ENCODE results near the gene BOD1L1. TPM values are rescaled to one million over a fixed set of nuclear protein-coding genes. Genes with fewer than 3 reads are reported as not detected.
A peak's percentile ranks its signal among the peaks of the same experiment; 100 is the strongest.

The BOD1L1 gene
- total RNA-seq, 1 donor from 2014 or later = 40.1 TPM

DNA sequence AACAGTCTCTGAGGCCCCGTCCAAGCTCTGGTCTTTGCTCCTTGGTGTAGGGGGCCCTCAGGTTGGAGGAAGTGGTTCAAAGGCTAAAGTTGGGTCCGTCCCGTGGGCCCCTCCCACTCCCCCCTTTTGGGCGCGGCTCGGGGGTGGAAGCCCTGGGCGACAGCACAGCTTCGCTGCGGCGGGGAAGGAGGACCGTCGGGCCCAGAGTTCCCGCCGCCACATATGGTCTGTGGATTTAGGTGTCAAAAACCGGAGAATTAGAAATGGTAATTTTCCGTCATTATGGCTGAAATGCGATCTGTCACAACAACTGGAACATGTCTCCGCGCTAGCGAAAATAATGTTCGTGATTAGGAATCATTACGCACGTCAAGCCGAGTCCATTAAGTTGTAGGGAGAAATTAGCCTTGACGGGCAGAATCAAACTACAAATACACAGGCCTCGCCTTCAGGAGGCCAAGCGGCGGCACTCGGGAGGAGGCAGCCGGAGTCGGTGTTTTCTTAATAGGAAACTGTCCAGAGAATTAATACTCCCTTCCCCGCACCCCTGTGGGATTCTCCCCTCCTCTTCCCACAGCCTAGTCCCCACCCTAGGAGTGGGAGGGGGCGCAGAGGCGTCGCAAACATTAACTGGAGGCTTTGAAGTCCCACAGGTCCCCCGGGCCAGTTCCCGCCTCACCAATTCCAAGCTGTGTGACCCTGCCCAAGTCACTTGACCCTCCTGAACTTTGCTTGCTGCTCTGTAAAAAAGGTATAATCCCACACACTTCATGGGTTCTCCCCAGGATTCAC is 98.2 kb downstream of the BOD1L1 start:
- intact Hi-C loops (cut with micrococcal nuclease) = loop anchor here (2.0 kb wide), 1 partner anchor 15 kb away; the partner anchor contains the start of gene NKX3-2
- H3K4me1 Mint-ChIP-seq (ENCODE audit: low read depth) = peaks cover 3% of the 10 kb centered on the region
- peaks cover 85% of the 10 kb centered on the region for H3K27me3 Mint-ChIP-seq (ENCODE audit: insufficient read depth)
- H3K36me3 Mint-ChIP-seq (ENCODE audit: low read depth) = no peaks in the 10 kb centered on the region
- H3K4me3 Mint-ChIP-seq = no peak overlapping the region
- H3K27ac Mint-ChIP-seq = no peak overlapping the region
- H3K9me3 Mint-ChIP-seq = no peaks in the 10 kb centered on the region
- no peak for DNase-seq (ENCODE audit: low spot score)

DNA sequence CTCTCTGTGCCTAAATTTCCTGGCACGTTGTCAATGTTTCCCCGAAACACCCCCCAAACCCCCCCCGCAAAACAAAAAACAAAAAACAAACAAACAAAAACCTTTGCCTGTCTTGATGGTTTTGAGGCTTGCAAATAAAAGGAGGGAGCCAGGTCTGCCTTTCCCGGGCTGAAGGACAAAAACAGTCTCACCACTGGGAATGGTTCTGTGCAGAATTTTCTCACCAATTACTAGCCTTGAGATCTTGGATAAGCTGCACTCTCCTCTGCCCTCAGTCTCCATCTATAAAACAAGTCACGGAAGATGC is 98.8 kb downstream of the BOD1L1 start:
- H3K4me3 Mint-ChIP-seq = no peak overlapping the region
- no peaks in the 10 kb centered on the region for H3K9me3 Mint-ChIP-seq
- H3K36me3 Mint-ChIP-seq (ENCODE audit: low read depth) = no peaks in the 10 kb centered on the region
- DNase-seq (ENCODE audit: low spot score) = no peak
- H3K27ac Mint-ChIP-seq = no peak overlapping the region
- peaks cover 3% of the 10 kb centered on the region for H3K4me1 Mint-ChIP-seq (ENCODE audit: low read depth)
- intact Hi-C loops (cut with micrococcal nuclease) = loop anchor here (2.0 kb wide), 1 partner anchor 16 kb away; the partner anchor contains the start of gene NKX3-2
- H3K27me3 Mint-ChIP-seq (ENCODE audit: insufficient read depth) = peaks cover 84% of the 10 kb centered on the region

DNA sequence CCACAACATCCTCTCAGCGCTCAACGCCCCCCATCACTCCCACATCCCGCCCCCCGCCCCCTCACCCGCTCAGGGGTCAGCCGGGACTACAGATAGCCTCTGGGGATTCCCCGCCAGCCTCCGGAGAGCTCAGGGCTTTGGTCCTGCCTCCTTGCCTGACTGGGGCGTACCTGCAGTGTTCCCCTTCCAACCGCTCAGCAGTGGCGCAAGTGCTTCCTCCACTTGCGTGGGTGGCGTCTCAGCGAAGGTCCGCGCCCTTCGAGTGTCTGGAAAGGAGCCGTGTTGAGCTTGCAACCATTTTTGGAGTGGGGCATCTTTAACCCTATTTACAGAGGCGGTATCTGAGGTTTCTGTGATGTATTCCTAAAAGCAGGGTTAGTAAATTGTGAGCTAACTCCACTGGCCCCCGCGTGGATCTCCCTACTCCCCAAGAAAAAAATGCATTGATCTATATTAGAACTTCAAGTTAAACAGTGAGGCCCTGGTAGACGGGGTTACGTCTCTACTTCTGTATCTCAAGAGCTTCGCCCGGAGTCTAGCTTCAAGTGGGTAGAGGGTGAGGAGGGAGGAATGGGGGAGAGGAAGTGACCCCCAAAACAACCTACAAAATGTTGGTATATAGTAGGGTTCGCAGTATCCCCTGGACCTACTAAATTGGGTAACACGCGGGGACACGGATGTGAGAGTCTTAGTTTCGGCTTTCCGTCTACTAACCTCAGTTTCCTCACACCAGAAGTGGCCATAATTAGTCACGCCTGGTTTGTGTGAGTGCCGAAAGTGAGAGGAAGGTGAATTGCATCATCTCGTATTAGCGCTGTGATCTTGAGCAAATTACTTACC is 99.3 kb downstream of the BOD1L1 start:
- Mint-ChIP-seq H3K36me3 (ENCODE audit: low read depth) (no peaks in the 10 kb centered on the region), H3K4me1 (ENCODE audit: low read depth) (peaks cover 3% of the 10 kb centered on the region), H3K9me3 (no peaks in the 10 kb centered on the region), H3K4me3 (no peak overlapping the region), H3K27ac (no peak overlapping the region), H3K27me3 (ENCODE audit: insufficient read depth) (peaks cover 84% of the 10 kb centered on the region)
- no peak for DNase-seq (ENCODE audit: low spot score)
- intact Hi-C loops (cut with micrococcal nuclease) = loop anchor here (2.0 kb wide), 1 partner anchor 17 kb away; the partner anchor contains the start of gene NKX3-2

DNA sequence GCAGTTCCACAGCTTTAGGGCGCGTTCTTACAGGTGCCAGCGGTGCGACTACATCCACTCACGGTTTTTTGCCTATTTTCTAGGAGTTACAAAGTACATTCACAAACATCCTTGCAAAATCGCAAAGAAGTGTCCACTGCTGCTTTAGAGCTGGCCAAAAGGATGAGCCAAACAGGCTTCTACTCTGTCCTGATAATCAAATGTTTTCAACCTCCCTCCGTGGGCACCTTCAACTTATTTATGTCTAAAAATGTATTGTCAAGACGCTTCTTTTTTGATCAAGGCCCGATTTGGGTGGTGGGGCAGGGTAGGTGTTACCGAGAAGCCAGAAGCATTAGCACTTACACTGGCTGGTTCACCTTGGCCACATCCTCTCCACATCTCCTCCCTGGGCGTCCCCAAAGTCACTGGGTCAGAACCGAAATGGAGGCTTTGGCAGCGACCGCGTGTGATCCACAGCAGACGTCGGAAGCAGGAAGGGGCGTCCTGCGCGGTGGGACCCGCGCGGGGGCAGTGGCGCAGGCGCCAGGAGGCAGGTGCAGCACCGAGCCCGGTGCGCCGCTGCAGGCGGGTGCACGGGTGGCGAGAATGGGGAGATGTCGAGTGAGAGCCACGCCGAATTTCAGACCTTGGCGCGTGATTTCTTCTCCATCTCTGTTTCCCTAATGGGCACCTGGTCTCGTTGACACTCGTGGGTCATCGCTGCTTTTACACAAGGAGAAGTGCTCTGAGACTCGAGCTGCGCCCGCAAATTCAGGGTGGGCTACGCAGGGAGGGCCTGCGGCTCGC is 100.1 kb downstream of the BOD1L1 start:
- Mint-ChIP-seq H3K36me3 (ENCODE audit: low read depth) (no peaks in the 10 kb centered on the region), H3K4me3 (no peak overlapping the region), H3K27me3 (ENCODE audit: insufficient read depth) (peaks cover 84% of the 10 kb centered on the region), H3K9me3 (no peaks in the 10 kb centered on the region), H3K4me1 (ENCODE audit: low read depth) (peaks cover 3% of the 10 kb centered on the region), H3K27ac (peak overlapping the region; percentile 52)
- intact Hi-C loops (cut with micrococcal nuclease) = no loop called here
- DNase-seq (ENCODE audit: low spot score) = no peak

DNA sequence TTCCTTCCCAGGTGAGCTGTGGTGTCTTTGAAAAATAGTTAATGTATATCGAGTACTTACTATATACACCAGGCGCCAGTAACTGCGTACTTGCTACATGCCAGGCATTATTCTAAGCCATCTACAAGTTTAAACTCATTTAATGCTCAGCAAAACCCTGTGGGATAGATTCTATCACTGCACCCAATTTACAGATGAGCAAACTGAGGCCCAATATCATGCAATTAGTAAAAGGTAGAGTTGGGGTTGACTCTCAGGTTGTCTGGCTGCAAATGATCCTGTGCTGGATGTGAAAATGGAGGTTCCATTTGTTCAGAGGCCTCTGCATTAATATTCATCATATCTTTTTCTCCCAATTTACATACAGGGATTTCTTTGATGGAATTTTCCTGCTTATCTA is 100.9 kb downstream of the BOD1L1 start:
- H3K27me3 Mint-ChIP-seq (ENCODE audit: insufficient read depth) = peaks cover 86% of the 10 kb centered on the region
- H3K9me3 Mint-ChIP-seq = no peaks in the 10 kb centered on the region
- H3K4me1 Mint-ChIP-seq (ENCODE audit: low read depth) = peaks cover 3% of the 10 kb centered on the region
- H3K36me3 Mint-ChIP-seq (ENCODE audit: low read depth) = no peaks in the 10 kb centered on the region
- intact Hi-C loops (cut with micrococcal nuclease) = no loop called here
- no peak overlapping the region for H3K27ac Mint-ChIP-seq
- H3K4me3 Mint-ChIP-seq = no peak overlapping the region
- DNase-seq (ENCODE audit: low spot score) = no peak

DNA sequence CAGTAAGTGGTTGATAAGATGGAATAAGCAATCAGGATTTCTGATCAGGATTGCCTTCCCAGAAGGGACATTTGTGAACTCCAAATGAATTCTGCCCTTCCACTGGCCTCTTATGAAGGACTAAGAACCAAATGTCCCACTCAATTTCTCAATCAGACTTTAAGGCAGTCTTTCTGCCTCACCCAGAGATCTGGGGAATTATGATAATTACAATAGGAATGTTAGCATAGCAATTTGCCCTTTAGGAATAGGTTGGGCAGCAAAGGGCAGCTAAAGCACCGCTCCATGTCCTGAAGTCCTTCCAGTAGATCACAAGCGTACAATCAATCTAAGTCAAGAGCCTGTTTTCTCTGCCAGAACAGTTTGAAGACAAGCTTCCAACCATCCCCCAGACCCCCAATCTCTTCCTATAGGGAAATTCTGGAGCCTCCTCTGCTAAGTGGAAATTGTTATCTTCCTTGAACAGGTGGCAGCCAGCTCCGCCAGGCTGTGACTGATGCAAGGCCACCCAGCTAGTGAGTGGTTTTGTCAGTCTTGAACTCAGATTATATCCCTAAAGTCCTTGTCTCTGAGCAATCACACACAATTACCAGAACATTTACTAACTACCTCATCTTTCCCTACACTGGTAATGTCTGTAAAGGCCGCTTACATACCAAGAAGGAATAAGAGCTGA is 101.8 kb downstream of the BOD1L1 start:
- Mint-ChIP-seq H3K27me3 (ENCODE audit: insufficient read depth) (peaks cover 84% of the 10 kb centered on the region), H3K4me1 (ENCODE audit: low read depth) (peaks cover 3% of the 10 kb centered on the region)

DNA sequence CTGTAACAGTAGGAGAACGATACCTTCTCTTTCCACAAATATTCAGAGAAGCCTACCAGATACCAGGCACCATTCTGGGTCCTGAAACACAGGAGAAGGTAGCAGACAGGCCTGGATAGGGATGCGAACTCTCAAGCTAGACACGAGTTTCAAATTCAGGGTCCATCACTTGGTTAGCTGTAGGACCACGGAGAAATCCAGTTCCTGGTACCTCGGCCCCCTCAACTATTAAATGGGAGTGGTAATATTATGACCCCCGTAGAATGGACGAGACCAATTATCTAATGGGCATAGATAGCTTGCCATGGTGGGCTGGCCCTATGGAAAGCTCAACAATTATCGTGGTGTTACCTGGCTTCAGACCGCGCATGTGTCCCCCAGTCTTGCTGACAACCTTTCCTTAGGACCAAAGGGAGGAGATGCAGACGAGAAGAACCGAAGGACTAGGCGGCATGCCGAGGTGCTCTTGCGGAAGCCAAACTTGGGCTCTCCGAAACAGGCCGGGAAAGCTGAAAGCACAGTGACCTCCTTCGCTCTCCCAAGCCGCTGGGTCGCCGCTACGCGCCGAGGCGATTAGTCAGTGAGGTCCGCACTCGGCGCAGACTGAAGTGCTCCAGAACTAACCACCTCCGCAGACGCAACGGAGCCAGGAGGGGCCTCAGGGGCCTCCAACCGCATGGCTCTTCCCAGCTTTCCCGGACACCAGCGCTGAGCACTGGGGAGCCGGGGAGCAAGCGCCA is 102.9 kb downstream of the BOD1L1 start:
- no peak overlapping the region for H3K27ac Mint-ChIP-seq
- no peaks in the 10 kb centered on the region for H3K9me3 Mint-ChIP-seq
- H3K4me3 Mint-ChIP-seq = no peak overlapping the region
- no peaks in the 10 kb centered on the region for H3K36me3 Mint-ChIP-seq (ENCODE audit: low read depth)
- intact Hi-C loops (cut with micrococcal nuclease) = no loop called here
- H3K4me1 Mint-ChIP-seq (ENCODE audit: low read depth) = peaks cover 3% of the 10 kb centered on the region
- no peak for DNase-seq (ENCODE audit: low spot score)
- peaks cover 80% of the 10 kb centered on the region for H3K27me3 Mint-ChIP-seq (ENCODE audit: insufficient read depth)

More for the DNA sequence above, 101.8 kb downstream of the BOD1L1 start:
- intact Hi-C loops (cut with micrococcal nuclease) = no loop called here
- DNase-seq (ENCODE audit: low spot score) = no peak
- Mint-ChIP-seq H3K9me3 (no peaks in the 10 kb centered on the region), H3K27ac (no peak overlapping the region), H3K4me3 (no peak overlapping the region), H3K36me3 (ENCODE audit: low read depth) (no peaks in the 10 kb centered on the region)

DNA sequence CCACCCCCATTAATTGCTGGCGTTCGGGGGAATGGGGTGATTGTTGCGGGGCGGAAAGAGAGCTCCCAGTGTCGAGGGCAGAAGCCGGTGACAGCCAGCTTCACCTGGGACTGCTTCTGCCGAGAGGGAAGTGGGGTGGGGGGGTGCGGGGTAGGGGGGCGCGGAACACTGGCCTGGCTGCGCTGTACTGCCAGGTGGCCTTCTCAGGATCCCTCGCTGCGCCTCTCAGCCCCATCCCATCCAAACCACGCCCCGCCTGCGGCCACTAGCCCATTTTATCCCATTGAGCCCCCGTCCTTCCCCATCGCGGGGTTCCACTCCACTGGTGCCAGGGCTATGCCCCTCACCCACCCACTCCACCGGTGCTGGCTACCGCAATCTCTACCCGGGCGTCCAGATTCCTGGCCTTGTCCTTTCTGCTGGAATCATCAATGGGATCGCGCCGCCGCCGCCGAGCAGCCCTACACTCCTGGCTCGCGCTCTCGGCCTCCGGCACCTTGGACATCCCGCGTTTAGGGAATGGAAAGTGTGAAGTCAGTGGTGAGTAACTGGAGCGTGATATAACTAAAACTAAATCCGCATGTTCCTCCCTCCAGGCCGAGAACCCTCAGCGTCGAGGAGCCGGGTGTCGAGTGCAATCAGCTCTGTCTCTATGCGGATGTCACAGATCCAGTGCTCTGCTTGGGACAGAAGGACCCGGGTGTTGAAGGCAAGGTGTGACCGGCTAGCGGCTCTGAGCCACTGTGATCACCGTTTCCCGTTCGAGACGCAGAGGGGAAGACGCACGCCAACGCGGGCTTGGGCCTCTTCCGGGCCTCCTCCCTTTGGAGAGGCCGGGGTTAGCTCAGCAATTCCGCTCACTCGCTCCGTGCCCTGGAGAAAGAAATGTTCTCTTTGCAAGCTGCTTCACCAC is 103.7 kb downstream of the BOD1L1 start:
- Mint-ChIP-seq H3K27ac (no peak overlapping the region), H3K9me3 (no peaks in the 10 kb centered on the region), H3K27me3 (ENCODE audit: insufficient read depth) (peaks cover 78% of the 10 kb centered on the region), H3K4me1 (ENCODE audit: low read depth) (peaks cover 3% of the 10 kb centered on the region), H3K4me3 (no peak overlapping the region), H3K36me3 (ENCODE audit: low read depth) (no peaks in the 10 kb centered on the region)
- intact Hi-C loops (cut with micrococcal nuclease) = loop anchor here (1.0 kb wide), 1 partner anchor 21 kb away; no protein-coding TSS in a partner anchor
- no peak for DNase-seq (ENCODE audit: low spot score)

DNA sequence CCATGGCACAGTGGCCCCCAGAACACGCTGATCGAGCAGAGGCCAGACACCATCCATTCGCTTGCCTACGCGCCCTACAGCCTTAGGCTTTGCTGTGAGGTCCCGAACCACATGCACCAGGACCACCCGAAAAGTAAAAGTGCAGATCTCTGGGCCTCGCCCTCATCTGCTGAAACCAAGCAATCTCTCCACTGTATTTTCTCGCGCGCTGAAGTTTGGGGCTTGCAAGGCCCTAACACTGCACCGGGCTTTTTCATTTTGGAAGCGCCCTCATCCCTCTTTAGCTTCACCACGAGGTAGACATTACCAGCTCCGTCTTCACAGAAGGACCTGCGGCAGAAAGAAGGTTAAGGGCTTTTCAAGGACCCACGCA is 104.4 kb downstream of the BOD1L1 start:
- no peaks in the 10 kb centered on the region for H3K9me3 Mint-ChIP-seq
- H3K4me3 Mint-ChIP-seq = no peak overlapping the region
- peaks cover 74% of the 10 kb centered on the region for H3K27me3 Mint-ChIP-seq (ENCODE audit: insufficient read depth)
- no peaks in the 10 kb centered on the region for H3K4me1 Mint-ChIP-seq (ENCODE audit: low read depth)
- no peak overlapping the region for H3K27ac Mint-ChIP-seq
- intact Hi-C loops (cut with micrococcal nuclease) = loop anchor here (1.0 kb wide), 1 partner anchor 22 kb away; no protein-coding TSS in a partner anchor
- no peak for DNase-seq (ENCODE audit: low spot score)
- no peaks in the 10 kb centered on the region for H3K36me3 Mint-ChIP-seq (ENCODE audit: low read depth)

DNA sequence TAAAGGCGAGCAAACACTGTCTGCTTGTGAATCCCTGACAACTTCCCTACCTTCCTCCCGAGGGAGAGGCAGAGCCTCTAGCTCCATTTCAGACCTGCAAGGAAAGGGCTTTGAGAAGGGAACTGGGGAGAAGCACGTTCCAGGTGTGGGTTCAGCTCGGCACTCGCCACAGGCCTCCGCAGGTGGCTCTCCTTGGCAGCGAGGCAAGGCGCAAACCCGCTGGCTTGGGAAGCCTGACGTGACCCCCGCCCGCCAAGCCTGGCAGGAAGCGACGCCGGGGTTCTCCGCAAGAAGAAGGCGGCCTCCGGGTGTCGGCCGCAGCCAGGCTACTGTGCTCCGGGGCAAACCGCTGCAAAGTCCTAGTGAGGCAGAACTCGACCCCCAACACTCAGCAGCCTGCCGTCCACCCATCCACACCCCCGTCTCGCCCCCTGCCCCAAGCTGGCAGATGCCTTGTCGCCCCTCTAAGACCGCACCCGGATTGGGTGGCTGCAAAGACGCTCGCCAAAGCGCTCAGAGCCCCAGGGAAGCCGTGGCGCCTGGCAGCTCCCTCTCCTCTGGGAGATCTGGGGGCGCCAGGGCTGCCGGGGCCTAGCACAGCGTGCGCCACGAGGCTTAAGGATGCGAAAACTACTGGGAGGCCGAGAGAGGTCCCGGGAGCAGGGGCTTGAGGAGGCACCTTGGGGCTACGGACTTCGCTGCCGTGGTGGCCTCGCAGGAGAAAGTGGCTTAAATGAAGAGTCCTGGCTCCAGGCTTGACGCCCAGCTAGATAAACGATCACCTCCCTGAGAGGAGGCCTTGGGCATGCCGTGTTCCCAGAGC is 105.0 kb downstream of the BOD1L1 start:
- no peak overlapping the region for H3K27ac Mint-ChIP-seq
- H3K36me3 Mint-ChIP-seq (ENCODE audit: low read depth) = no peaks in the 10 kb centered on the region
- H3K4me3 Mint-ChIP-seq = no peak overlapping the region
- no peaks in the 10 kb centered on the region for H3K4me1 Mint-ChIP-seq (ENCODE audit: low read depth)
- H3K27me3 Mint-ChIP-seq (ENCODE audit: insufficient read depth) = peaks cover 69% of the 10 kb centered on the region
- no peak for DNase-seq (ENCODE audit: low spot score)
- no peaks in the 10 kb centered on the region for H3K9me3 Mint-ChIP-seq
- intact Hi-C loops (cut with micrococcal nuclease) = loop anchor here (1.0 kb wide), 1 partner anchor 23 kb away; no protein-coding TSS in a partner anchor

Data from activated T-helper 1 cell treated with anti-CD3 and anti-CD28 coated beads, Interleukin-12 subunit alpha, Interleukin-12 subunit beta, Interleukin-2, Interleukin-4 antibody, amounts not matched to agents 30 ng/mL and 10 ng/mL and 1 ng/mL, durations not matched to agents 14 hours and 24 hours and 36 hours (primary cell).